ENCODE results near the gene NHEJ1.

The NHEJ1 gene

DNA sequence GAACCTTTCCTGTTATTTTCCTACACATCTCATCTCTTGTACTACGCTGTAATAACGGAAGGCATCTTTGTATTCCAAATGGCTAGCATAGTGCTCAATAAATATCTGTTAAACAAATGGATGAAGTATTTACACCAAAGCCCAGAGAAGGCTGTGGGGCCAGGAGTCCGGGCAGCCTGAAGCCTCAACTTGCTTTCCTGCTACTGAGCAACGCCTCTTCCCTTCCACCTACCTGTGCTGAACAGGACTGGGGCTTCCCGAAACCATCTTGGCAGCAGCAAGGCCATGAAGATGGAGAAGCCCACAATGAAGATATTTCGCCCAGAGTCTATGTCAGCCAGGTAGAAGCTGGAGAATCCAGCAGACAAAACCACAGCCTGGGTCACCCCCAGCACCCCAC, 2.5 kb upstream of the NHEJ1 start:
- DNase-seq, result no peak

- no peak for DNase-seq
These were observed 482 bp upstream of the NHEJ1 start for GRCh38 chr2:219161097-219161496.

DNA sequence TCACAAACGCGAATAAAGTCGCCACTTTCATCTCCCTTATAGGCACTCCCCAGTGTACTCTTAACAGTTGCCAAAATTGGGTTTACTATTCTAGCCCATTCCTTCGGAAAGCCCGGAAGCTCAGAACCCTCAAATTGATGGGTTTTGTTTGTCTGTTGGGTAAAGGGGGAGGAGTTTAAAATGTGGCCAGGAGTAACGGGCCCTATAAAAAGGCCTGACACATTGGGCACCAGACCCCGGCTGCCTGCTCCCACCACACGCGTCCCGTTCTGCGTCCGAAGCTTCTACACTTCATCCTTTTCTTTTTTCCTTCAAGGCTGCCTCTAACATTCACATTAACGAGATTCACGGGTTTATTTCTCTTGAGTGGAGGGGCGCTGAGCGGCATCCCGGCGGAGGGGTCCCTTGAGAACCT, 837 bp downstream of the NHEJ1 start:
- peak; percentile 26 for DNase-seq

GRCh38 chr2:219158586-219158985, 2.0 kb downstream of the NHEJ1 start:
- no peak for DNase-seq

DNA sequence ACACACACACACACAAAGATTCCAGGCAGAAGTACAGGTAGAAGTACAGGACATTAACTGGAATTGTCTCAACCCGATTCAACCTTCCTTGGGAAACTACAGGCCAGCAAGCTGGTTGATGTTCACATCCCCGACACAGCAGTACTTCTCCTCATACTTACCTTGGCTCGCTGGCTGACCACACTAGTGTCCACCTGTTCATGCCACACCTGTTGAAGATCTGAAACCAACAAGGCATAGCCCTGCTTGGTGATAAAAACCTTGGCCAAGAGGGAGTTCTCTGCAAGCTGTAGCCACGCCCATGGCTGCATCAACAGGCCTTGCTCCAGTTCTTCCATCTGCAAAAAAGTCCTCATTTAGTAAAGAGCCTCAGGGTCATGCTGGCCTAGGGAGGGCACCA, 2.6 kb downstream of the NHEJ1 start:
- DNase-seq, result no peak

GRCh38 chr2:219157396-219157795, 3.2 kb downstream of the NHEJ1 start:
- DNase-seq, result no peak

DNA sequence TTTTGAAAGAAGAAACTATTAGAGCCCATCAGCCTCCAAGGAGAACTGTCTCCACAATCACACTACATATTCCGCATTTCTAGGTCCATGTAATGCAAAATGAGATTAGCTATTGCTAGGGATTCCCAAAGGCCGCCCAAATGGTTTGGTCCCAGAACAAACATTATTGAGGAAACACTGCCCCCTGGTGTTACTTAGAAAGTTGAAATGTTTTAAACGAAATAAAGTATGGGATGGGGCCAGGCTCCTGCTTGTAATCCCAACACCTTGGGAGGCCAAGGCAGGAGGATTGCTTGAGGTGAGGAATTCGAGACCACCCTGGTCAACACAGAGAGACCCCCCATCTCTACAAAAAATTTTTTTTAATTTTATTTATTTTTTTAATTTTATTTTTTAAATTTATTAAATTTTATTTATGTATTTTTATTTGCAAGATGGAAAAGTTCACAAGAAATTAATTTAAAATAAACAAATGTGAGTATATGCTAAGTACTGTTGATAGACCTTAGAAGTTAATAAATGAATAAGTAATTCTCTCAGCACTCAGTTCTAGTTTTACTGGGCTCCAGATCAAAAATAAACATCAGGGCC, 5.5 kb downstream of the NHEJ1 start:
- DNase-seq, result peak; percentile 47

DNA sequence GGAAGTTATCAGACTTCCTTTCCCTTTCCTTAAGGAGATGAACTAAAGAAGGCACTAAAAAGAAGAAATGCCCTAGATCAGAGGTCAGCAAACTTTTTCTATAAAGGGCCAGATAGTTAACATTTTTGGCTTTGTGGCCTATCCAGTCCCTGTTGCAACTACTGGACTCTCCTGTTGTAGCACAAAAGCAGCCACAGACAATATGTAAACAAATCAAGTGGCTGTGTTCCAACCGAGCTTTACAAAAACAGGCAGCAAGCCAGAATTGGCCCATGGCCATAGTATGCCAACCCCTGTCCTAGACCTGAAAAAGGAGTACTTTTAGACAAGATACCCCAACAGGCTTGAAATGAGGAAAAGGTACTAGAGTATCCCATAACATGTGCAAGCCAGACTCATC, 10.9 kb downstream of the NHEJ1 start:
- no peak for DNase-seq

DNA sequence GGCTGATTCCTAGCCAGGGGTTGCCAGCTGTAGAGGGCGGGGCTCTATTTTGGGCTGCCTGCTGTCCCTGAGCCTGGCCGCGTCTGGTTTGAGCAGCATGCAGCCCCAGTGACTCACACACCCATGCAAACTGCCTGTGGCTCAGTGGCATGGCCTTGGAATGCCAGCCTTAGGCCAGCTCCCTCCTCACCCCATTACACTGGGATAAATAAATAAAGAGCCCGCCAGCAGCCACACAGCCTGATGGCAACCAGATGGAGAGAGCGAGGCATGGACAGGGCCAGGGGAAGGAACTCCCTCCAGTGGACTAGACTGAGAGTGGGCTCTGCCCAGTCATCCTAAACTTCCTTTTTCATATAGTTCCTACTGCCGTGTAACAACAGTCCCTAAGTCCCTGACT, 18.3 kb downstream of the NHEJ1 start:
- DNase-seq, result peak; percentile 9

DNA sequence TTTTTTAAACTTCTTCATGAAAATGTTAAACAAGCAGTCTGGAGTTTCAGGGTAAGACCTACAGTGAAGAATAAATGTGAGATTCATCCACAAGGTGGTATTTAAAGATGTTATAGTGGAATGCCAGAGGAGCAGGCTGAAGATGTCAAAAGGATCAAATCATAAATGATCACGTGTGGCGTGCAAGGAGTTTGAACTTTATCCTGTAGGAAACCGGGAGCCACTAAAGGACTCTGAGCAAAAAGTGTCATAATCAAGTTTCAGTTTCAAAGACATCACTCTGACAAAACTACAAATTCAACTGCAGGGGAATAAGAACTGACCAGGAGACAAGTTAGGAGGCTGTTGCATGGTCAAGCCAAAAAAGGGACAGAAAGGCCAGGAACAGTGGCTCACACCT, 19.9 kb downstream of the NHEJ1 start:
- DNase-seq, result no peak

GRCh38 chr2:219133976-219134375, 26.6 kb downstream of the NHEJ1 start:
- DNase-seq, result no peak

GRCh38 chr2:219131744-219132143, 28.9 kb downstream of the NHEJ1 start:
- no peak for DNase-seq

- no peak for DNase-seq
These were observed 29.3 kb downstream of the NHEJ1 start for GRCh38 chr2:219131327-219131726.

- DNase-seq, result no peak
These were observed 31.0 kb downstream of the NHEJ1 start for GRCh38 chr2:219129589-219129988.

GRCh38 chr2:219128396-219128795, 32.2 kb downstream of the NHEJ1 start:
- no peak for DNase-seq

DNA sequence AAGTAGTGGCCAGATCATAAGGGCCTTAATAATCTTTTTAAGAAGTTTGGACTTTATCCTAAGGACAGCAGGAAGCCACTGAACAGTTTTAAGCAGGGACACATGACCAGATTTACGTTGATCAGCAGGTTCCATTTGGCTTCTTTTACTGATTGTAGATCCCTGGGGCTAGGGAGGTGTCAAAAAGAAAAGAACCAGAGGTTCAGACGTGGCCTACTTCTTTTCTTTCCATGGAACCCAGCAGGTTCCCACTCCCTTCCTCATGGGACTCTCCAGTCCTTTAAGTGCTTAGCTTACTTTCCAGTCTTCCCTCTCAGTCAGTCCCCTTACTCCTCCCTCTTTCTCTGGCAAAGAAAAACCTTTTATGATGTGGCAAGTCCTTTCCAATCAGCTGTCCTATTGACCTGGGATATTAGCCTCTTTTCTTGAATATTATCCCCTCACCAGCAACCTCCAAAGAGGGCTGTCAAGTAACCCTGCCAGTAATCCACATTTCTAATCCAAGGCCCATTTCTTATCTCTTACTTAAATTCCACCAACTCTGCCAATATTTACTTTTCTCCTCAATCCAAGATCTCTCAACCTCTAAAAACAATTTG, 33.5 kb downstream of the NHEJ1 start:
- DNase-seq, result no peak

- no peak for DNase-seq
These were observed 34.1 kb downstream of the NHEJ1 start for GRCh38 chr2:219126555-219126954.

- no peak for DNase-seq
These were observed 34.7 kb downstream of the NHEJ1 start for GRCh38 chr2:219125886-219126270.

DNA sequence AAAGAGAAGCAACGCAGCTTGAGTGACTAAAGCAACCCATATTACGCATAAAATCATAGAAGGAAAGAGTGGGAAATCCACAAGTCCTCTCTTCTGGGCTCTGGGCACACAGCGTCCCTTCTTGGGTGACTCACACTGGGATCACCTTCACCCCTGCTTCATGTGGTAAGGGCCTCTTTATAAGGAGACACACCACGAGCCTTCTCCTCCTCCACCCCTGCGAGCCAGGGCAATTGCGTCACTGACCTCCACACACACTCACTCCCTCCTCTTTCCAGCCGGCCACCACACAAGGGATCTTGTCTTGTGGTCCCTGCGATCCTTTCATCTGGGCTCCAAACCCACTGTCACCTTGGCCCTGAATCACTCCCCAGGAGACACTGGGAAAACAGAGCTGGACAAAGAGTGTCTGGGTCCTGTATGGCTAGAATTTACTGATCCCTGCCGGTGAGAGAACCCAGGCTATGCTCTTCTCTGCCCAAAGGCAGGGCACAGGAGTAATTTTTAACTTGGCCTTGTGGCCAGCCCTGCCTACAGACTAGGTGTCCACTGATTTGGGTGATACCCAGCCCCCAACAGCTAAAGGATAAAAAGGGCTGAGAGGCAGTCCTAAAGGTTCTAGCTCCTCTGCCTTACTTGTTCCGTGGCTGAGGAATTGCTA, 35.3 kb downstream of the NHEJ1 start:
- no peak for DNase-seq

DNA sequence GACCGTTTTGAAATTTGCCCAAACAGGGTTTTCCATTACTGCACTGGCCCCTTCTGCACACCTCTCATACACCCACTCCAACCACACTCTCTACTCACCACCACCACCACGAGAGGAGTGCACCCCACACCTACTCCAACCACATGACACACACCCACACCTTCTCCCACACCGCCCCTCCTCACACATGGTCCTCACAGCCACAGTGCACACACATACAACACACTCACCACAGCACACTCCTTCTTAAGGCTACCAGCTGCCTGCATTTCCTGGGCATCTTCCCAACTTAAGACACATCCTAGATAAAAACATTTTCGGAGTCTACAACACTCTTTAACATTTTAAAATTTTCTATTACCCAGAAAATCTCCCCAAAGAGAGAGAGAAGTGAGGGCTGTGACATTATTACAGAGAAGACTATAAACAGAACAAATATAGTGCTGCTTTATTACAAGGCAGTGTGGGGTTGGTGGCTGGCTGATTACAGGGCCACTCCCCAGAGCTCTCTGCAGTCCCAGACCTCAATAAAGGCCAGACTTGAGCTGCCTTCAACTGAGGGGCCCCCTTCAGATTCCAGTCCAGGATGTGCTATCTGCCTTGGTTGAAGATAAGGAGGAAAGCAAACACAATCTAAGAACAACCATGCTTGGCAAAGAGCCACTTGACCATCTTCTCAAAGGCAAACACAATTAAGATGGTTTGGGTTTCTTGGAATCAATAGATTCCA, 36.1 kb downstream of the NHEJ1 start:
- DNase-seq, result no peak

DNA sequence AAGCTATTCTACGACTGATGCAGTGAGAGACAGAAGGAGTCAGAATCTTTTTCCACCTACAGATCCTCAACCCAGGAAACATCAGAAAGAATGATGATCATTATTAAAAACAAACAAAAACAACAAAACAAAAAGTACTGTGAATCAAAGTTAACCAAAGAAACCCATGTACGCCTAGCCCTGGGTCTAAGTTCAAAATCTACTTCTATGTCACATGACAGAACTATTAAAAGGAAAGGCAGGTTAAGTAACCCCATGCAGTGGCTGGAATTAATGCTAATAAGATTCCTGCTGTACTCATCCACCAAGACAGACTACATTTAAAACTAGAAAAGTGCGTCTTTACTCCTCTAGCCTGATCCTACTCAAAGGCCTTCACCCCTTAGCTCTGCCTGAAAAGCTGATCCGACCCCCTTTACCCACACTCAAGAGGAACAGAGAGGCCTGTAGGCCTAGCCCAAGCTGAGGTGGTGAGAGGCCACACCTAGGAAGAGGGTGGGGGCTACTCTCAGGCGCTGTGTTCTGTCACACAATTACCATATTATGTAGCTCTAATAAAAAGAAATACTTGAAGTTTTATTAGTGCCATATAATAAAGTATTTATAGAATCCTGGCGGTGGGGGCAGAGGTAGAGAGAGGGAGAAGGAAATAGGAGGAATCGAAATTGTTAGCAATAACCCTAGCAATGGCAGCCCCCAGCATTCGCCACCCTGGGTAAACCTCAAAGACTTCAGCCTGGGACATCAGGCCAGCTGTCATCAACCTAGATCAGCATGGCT, 37.1 kb downstream of the NHEJ1 start:
- no peak for DNase-seq

DNA sequence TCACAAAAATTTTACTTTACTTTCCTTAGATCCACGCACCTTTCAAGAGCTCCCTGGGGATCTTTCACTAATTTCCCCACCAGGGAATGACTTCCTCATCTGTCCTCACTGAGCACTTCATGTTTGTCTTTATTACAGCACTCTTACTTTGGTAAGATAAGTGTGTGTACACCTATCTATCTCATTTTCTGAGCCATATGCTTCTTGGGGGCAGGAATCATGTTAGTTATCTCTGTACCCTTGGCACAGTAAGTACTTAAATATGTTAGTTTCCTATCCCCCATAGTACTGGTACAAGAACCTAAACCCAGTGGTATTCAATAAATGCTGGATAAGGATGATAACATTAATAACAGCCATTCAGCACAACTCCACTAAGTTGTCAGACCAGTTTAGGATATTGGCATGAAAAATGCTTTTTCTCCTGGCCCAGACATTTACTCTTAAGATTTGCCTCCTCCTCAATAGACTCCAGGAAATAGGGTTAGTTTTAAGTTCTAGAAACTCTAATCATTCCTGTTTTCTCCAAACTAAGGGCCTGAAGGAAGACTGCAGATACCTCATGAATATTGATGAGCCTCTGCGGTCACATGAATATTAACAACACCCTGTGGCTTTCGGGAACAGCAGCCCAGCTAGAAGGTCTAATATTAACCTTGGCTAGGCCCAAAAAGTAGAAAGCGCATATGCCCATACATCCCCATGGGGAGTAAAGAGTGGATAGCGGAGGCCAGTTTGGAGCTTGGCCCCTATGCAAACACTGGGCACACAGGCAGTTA, 38.2 kb downstream of the NHEJ1 start:
- no peak for DNase-seq

Measured in NCI-H446 treated with DMSO at 0.1 percent for 48 hours (cell line).